GM12891 (cell line): ENCODE measurements around the gene HIPK2.

Experiments
- POU2F2 ChIP-seq: IDR thresholded peaks from 2 replicates; pipeline ENCODE4 v1.6.1; 2011; ENCODE audit warnings: low read depth, mild to moderate bottlenecking, control low read depth, low read length, moderate library complexity
- TAF1 ChIP-seq: IDR thresholded peaks from 2 replicates; pipeline ENCODE4 v1.6.1; 2011; ENCODE audit warnings: low read depth, low read length, control low read depth

DNA sequence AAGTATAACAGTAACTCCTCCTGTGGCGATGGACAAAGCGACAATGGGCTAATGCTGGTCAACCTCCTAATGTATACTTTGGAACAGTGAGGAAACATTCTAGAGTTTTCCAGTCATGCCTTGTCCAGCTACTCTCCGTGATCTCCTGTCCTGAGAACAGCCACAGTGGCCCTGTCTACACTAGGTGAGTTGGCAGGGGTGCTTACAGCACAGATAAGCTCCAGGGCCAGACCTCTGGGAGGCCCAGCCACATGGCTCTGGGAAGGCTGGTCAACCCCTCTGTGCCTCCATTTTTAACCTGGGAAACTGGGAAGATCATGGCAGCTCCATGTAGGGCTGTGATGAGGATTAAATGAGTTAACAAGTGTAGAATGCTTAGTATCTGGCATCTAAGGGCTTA lies 197.4 kb downstream of the HIPK2 start:
- no peak for TF ChIP-seq TAF1
- TF ChIP-seq POU2F2: no peak
